Peyer's patch (tissue), 4 donors: Measurements from ENCODE around the gene HOXA5. TPM values are rescaled to one million over a fixed set of nuclear protein-coding genes. Genes with fewer than 3 reads are reported as not detected.
A peak's percentile ranks its signal among the peaks of the same experiment; 100 is the strongest.

Experiments
- DNase-seq, 3 donors: peaks; one replicate each; pipeline ENCODE4 v3.0.0-alpha.2; 2017 to 2019
- H3K27ac ChIP-seq, 4 donors: fragments of 200-600 bp; sonication (generic); one replicate each; pipeline ENCODE4 v1.5.1; 2016 to 2019
- H3K27me3 ChIP-seq, 2 donors: fragments of 200-600 bp; sonication (generic); one replicate each; pipeline ENCODE4 v1.5.1; 2019
- H3K36me3 ChIP-seq, 3 donors: fragments of 200-600 bp; sonication (generic); one replicate each; pipeline ENCODE4 v1.5.1; 2016 to 2019
- H3K4me1 ChIP-seq, 4 donors: fragments of 200-600 bp; sonication (generic); one replicate each; pipeline ENCODE4 v1.5.1; 2016 to 2019
- H3K4me3 ChIP-seq, 4 donors: fragments of 200-600 bp; sonication (generic); 1 replicate in 3 of 4; 2 replicates in 1 of 4; pipeline ENCODE4 v1.5.1; 2016 to 2019; ENCODE audit warnings: mild to moderate bottlenecking in 1 of 4
- H3K9me3 ChIP-seq, 4 donors: fragments of 200-600 bp; sonication (generic); one replicate each; pipeline ENCODE4 v1.5.1; 2016 to 2019; ENCODE audit warnings: mild to moderate bottlenecking in 1 of 4
- CTCF ChIP-seq, 6 experiments: fragments of 450-650 bp in 4 of 6; fragments of 200-600 bp in 2 of 6; sonication (generic) in 1 of 6; IDR thresholded peaks; one replicate each; pipeline ENCODE4 v1.5.1; 2017 to 2019; ENCODE audit warnings: antibody characterized with exemption in 6 of 6, mild to moderate bottlenecking in 3 of 6, moderate library complexity in 1 of 6
- POLR2A ChIP-seq, 2 donors: fragments of 450-650 bp; IDR thresholded peaks; one replicate each; pipeline ENCODE4 v1.5.1; 2017; ENCODE audit warnings: antibody characterized with exemption in 2 of 2, mild to moderate bottlenecking in 2 of 2, moderate library complexity in 2 of 2
- total RNA-seq, 4 donors: library from RNA; depleted of rRNA; stranded (reverse); fragments of >200 nt; gene quantifications; one replicate each; pipeline ENCODE4 v1.1.0, GENCODE V29; 2016

Gene HOXA5
- total RNA-seq, 4 donors from 2014 or later = 8.3 to 24.3 (median 20.1) TPM

DNA sequence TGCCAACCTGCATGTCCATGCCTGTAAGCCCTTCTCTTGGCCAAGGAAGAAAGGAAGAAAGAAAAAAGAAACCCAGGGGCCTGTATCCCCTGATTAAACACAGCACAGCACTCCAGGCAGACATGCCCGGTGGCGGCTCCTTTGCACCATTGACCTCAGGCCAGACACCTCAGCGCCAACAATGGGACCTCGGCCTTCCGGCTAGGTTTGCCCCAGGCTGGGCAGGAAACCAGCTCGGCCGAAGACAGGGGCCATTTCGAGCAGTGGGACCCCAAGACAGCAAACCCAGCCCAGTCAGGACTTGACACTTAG is 27.8 kb upstream of the HOXA5 start:
- Histone ChIP-seq H3K27me3 (peaks cover 0 to 21% of the 10 kb centered on the region in 2 donors), H3K4me1 (peaks cover 0 to 24% (median 13%) of the 10 kb centered on the region in 4 donors), H3K9me3 (peaks cover 0 to 3% (median 0%) of the 10 kb centered on the region in 4 donors), H3K36me3 (no peaks in the 10 kb centered on the region), H3K27ac (peak overlapping the region in 3 of 4 donors; percentile 85 to 88 (median 87)), H3K4me3 (peak overlapping the region in 2 of 4 donors; percentile 81 to 84)
- no peak for TF ChIP-seq POLR2A (IDR thresholded peaks at IDR 0.05)
- no peak for TF ChIP-seq CTCF (IDR thresholded peaks at IDR 0.05)
- DNase-seq = peak in 2 of 3 donors; percentile 74 to 77

DNA sequence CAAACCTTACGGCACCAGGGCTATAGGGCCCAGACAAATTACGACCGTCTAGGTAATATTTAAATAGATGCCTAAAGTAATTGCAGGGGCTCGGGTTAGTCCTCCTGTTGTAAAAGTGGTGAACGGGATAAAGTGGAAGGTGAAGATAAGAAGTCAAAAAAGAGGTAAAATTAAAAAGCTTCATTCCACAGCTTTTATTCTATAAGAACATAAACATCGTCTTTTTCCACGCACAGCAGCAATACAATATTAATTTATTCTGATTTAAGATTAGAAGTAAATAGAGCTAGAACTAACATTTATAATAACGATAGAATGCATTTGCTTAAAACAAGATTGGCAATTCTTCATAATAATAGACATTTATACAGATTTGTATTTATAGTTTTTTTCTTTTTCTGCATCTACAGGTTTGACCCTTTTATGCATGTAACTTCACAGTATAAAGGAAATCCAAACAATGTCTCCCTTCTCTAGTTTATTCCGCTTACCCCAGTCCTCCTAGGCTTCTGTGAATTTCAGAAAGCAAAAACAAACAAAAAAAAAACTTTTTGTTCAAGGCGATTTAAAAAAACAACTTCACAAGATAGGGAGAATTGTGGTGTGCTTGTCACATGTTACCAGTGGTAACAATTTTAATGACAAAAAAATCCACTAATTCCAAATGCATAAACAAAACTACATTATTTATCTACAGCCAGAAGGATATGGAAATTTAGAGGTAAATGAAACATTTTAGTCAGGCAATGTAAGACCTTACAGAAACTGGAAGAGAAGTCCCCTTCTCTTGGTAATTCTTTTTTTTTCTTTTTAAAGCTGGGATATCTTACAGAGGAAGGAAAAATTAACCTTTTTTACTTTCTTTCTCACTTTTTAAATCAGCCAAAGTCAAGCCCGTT is 27.2 kb upstream of the HOXA5 start:
- H3K27ac ChIP-seq = peak overlapping the region in 3 of 4 donors; percentile 85 to 89 (median 87)
- H3K4me3 ChIP-seq = peak overlapping the region in 3 of 4 donors; percentile 33 to 84 (median 81)
- H3K4me1 ChIP-seq = peaks cover 0 to 28% (median 16%) of the 10 kb centered on the region in 4 donors
- H3K36me3 ChIP-seq = no peaks in the 10 kb centered on the region
- peaks cover 0 to 9% (median 0%) of the 10 kb centered on the region in 4 donors for H3K9me3 ChIP-seq
- TF ChIP-seq CTCF (IDR thresholded peaks at IDR 0.05) = no peak
- TF ChIP-seq POLR2A (IDR thresholded peaks at IDR 0.05) = no peak
- DNase-seq = no peak
- H3K27me3 ChIP-seq = peaks cover 0 to 22% of the 10 kb centered on the region in 2 donors

GRCh38 chr7:27169658-27170425 is 26.4 kb upstream of the HOXA5 start:
- Histone ChIP-seq H3K27me3 (peaks cover 0 to 22% of the 10 kb centered on the region in 2 donors), H3K4me1 (peaks cover 0 to 27% (median 12%) of the 10 kb centered on the region in 4 donors), H3K4me3 (peak overlapping the region; percentile 11 to 81 (median 45)), H3K36me3 (no peaks in the 10 kb centered on the region), H3K27ac (peak overlapping the region; percentile 51 to 89 (median 77)), H3K9me3 (peaks cover 0 to 13% (median 0%) of the 10 kb centered on the region in 4 donors)
- DNase-seq = peak in 2 of 3 donors; percentile 48 to 68
- no peak for TF ChIP-seq POLR2A (IDR thresholded peaks at IDR 0.05)
- no peak for TF ChIP-seq CTCF (IDR thresholded peaks at IDR 0.05)

- peak in 2 of 3 donors; percentile 82 for DNase-seq
- H3K27ac ChIP-seq = peak overlapping the region; percentile 51 to 89 (median 77)
- H3K36me3 ChIP-seq = no peaks in the 10 kb centered on the region
- H3K4me3 ChIP-seq = peak overlapping the region in 3 of 4 donors; percentile 33 to 81 (median 57)
- peaks cover 0 to 13% (median 0%) of the 10 kb centered on the region in 4 donors for H3K9me3 ChIP-seq
- peaks cover 0 to 18% of the 10 kb centered on the region in 2 donors for H3K27me3 ChIP-seq
- TF ChIP-seq CTCF (IDR thresholded peaks at IDR 0.05) = no peak
- peak in 1 of 2 donors; percentile 14 for TF ChIP-seq POLR2A (IDR thresholded peaks at IDR 0.05)
- H3K4me1 ChIP-seq = peaks cover 0 to 15% (median 7%) of the 10 kb centered on the region in 4 donors
These were observed 24.9 kb upstream of the HOXA5 start for GRCh38 chr7:27168265-27168947.

- Histone ChIP-seq H3K27ac (peak overlapping the region; percentile 51 to 89 (median 77)), H3K4me3 (peak overlapping the region in 2 of 4 donors; percentile 57 to 81), H3K4me1 (peaks cover 0 to 10% (median 5%) of the 10 kb centered on the region in 4 donors), H3K27me3 (peaks cover 0 to 18% of the 10 kb centered on the region in 2 donors), H3K9me3 (peaks cover 0 to 13% (median 0%) of the 10 kb centered on the region in 4 donors), H3K36me3 (no peaks in the 10 kb centered on the region)
- DNase-seq = peak in 1 of 3 donors; percentile 45
- no peak for TF ChIP-seq CTCF (IDR thresholded peaks at IDR 0.05)
- no peak for TF ChIP-seq POLR2A (IDR thresholded peaks at IDR 0.05)
These were observed 24.4 kb upstream of the HOXA5 start for GRCh38 chr7:27167916-27168264.
